OCI-LY7 (cell line): ENCODE measurements around the gene ANKRD37. TPM values are rescaled to one million over a fixed set of nuclear protein-coding genes. Genes with fewer than 3 reads are reported as not detected.

Source experiments
- BruUV-seq: library from RNA; stranded (reverse); fragments of 400-500 nt; replicated peaks from 2 replicates; lab custom pipeline; 2021; lab: Mats Ljungman, UMichigan
- CTCF ChIA-PET: fragments of 300-600 bp; sonication (Branson Sonifier 250); formaldehyde crosslinking; loops from one replicate; lab custom pipeline; 2022; ENCODE audit warnings: antibody characterized with exemption; ENCODE audit not compliant: unreplicated experiment; lab: Charles Lee
- POLR2A ChIA-PET: fragments of 300-600 bp; sonication (Branson Sonifier 250); formaldehyde crosslinking; loops from one replicate; lab custom pipeline; 2022; ENCODE audit warnings: antibody characterized with exemption; lab: Charles Lee
- DNase-seq: peaks from one replicate; pipeline ENCODE4 v3.0.0-alpha.2; 2015; ENCODE audit warnings: low spot score
- H2AFZ ChIP-seq: fragments of 200-600 bp; sonication (generic), shearing (Covaris generic); 2 replicates; pipeline ENCODE4 v1.6.1; 2014; ENCODE audit warnings: mild to moderate bottlenecking, antibody characterized with exemption, low read length, moderate library complexity
- H3K27ac ChIP-seq: fragments of 200-600 bp; sonication (generic); 2 replicates; pipeline ENCODE4 v1.5.1; 2014; ENCODE audit warnings: mixed run types, low read depth, mild to moderate bottlenecking, moderate library complexity, low read length, inconsistent platforms; ENCODE audit not compliant: poor library complexity, severe bottlenecking
- H3K36me3 ChIP-seq: fragments of 200-600 bp; sonication (generic); 2 replicates; pipeline ENCODE4 v1.6.1; 2014; ENCODE audit warnings: mild to moderate bottlenecking, antibody characterized with exemption, low read length, moderate library complexity, mixed read lengths; ENCODE audit not compliant: insufficient read depth
- H3K4me1 ChIP-seq: fragments of 200-600 bp; sonication (generic); 2 replicates; pipeline ENCODE4 v1.5.1; 2014; ENCODE audit warnings: mild to moderate bottlenecking, low read length; ENCODE audit not compliant: insufficient read depth, poor library complexity, severe bottlenecking
- H3K4me2 ChIP-seq: fragments of 200-600 bp; sonication (generic); 2 replicates; pipeline ENCODE4 v1.6.1; 2014; ENCODE audit warnings: mild to moderate bottlenecking, low read length
- H3K4me3 ChIP-seq: fragments of 200-600 bp; sonication (generic); 2 replicates; pipeline ENCODE4 v1.5.1; 2014; ENCODE audit warnings: mild to moderate bottlenecking, low read depth, low read length; ENCODE audit not compliant: poor library complexity, severe bottlenecking
- H3K79me2 ChIP-seq: fragments of 200-600 bp; sonication (generic); 2 replicates; pipeline ENCODE4 v1.6.1; 2016; ENCODE audit warnings: low read depth, mild to moderate bottlenecking, low read length, moderate library complexity, mixed read lengths; ENCODE audit not compliant: insufficient read depth
- H3K9me2 ChIP-seq: fragments of 200-600 bp; sonication (generic); 2 replicates; pipeline ENCODE4 v1.6.1; 2016; ENCODE audit warnings: mild to moderate bottlenecking, low read length, mixed read lengths; ENCODE audit not compliant: insufficient read depth
- H3K9me3 ChIP-seq: fragments of 200-600 bp; sonication (generic); 2 replicates; pipeline ENCODE4 v1.6.1; 2014; ENCODE audit warnings: mild to moderate bottlenecking, mixed run types, low read length, mixed read lengths
- H4K20me1 ChIP-seq: fragments of 200-600 bp; sonication (generic); 2 replicates; pipeline ENCODE4 v1.6.1; 2014; ENCODE audit warnings: mild to moderate bottlenecking, antibody characterized with exemption, low read length, moderate library complexity, mixed read lengths; ENCODE audit not compliant: insufficient read depth
- EZH2phosphoT487 ChIP-seq: fragments of 200-600 bp; sonication (generic); IDR thresholded peaks from 2 replicates; pipeline ENCODE4 v1.6.1; 2018; ENCODE audit warnings: low read depth, borderline replicate concordance, mild to moderate bottlenecking, mixed run types, antibody characterized with exemption, low read length, moderate library complexity, mixed read lengths
- intact Hi-C: fragments of 100-400 bp; cut with micrococcal nuclease; formaldehyde crosslinking; loops from one replicate; pipeline ENCODE4 v1.10.0; 2022; ENCODE audit not compliant: unreplicated experiment
- small RNA-seq: library from RNA; depleted of rRNA; stranded (forward); fragments of <200 nt; gene quantifications from one replicate; pipeline ENCODE3, GENCODE V24; 2014
- total RNA-seq, 2 experiments: library from RNA; depleted of rRNA in 1 of 2; stranded (reverse); fragments of >200 nt in 1 of 2; shearing (Covaris generic) in 1 of 2; gene quantifications; 2 replicates each; pipeline ENCODE4 v1.2.3, GENCODE V29; 2014 to 2022
- TF ChIP-seq, protein P1 (sequence below): fragments of 200-600 bp; sonication (generic); conservative IDR thresholded peaks from 2 replicates; pipeline ENCODE4 v1.5.1; 2014; ENCODE audit warnings: mild to moderate bottlenecking, antibody characterized with exemption, low read length, moderate library complexity, mixed read lengths

The ANKRD37 gene
- total RNA-seq, 2 experiments from 2014 or later = 3.8 to 14.1 TPM

GRCh38 chr4:185441479-185441878 lies 44.8 kb downstream of the ANKRD37 start:
- H3K9me2 ChIP-seq = no peaks in the 10 kb centered on the region
- intact Hi-C loops = no loop called here
- no peaks in the 10 kb centered on the region for H4K20me1 ChIP-seq
- H3K79me2 ChIP-seq = no peaks in the 10 kb centered on the region
- H3K9me3 ChIP-seq = no peaks in the 10 kb centered on the region
- no peak overlapping the region for H3K27ac ChIP-seq
- ChIA-PET POLR2A (interaction anchor here (0.6 to 1.3 kb wide), 3 partner anchors 11 to 16 kb away, joined by 3 to 4 read pairs (median 3); no protein-coding TSS in a partner anchor), CTCF (no interaction called here)
- DNase-seq = no peak
- H3K4me2 ChIP-seq = no peak overlapping the region
- no peak overlapping the region for H3K4me3 ChIP-seq
- no peak overlapping the region for H2AFZ ChIP-seq
- no peaks in the 10 kb centered on the region for H3K36me3 ChIP-seq
- TF ChIP-seq, protein P1, sequence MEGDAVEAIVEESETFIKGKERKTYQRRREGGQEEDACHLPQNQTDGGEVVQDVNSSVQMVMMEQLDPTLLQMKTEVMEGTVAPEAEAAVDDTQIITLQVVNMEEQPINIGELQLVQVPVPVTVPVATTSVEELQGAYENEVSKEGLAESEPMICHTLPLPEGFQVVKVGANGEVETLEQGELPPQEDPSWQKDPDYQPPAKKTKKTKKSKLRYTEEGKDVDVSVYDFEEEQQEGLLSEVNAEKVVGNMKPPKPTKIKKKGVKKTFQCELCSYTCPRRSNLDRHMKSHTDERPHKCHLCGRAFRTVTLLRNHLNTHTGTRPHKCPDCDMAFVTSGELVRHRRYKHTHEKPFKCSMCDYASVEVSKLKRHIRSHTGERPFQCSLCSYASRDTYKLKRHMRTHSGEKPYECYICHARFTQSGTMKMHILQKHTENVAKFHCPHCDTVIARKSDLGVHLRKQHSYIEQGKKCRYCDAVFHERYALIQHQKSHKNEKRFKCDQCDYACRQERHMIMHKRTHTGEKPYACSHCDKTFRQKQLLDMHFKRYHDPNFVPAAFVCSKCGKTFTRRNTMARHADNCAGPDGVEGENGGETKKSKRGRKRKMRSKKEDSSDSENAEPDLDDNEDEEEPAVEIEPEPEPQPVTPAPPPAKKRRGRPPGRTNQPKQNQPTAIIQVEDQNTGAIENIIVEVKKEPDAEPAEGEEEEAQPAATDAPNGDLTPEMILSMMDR = no peak
- TF ChIP-seq EZH2phosphoT487 = no peak
- BruUV-seq = no TSS peak
- H3K4me1 ChIP-seq = no peaks in the 10 kb centered on the region

DNA sequence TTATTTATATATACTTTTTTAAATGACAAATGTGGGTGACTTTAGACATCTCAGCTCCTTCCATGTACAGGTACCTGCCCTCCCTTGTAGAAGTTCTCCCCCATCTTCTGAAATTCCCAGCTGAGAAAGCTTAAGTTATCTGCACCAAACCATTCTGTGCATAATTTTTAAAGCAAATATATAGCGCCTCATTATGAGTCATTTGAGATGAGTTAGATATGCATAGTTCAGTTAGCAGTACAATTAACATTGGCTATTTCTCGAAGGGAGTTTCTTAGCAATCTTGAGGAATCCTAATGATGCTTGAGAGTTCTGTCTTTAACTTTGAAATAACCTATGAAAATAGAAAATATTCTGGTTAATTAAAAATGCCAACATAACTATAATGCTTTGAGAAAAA lies 48.6 kb downstream of the ANKRD37 start:
- intact Hi-C loops = no loop called here
- Histone ChIP-seq H4K20me1 (no peaks in the 10 kb centered on the region), H3K36me3 (no peaks in the 10 kb centered on the region), H3K4me3 (no peak overlapping the region), H3K9me2 (no peaks in the 10 kb centered on the region), H3K9me3 (no peaks in the 10 kb centered on the region), H3K27ac (no peak overlapping the region), H3K4me2 (no peak overlapping the region), H3K4me1 (no peaks in the 10 kb centered on the region), H2AFZ (no peak overlapping the region), H3K79me2 (no peaks in the 10 kb centered on the region)
- DNase-seq = no peak
- BruUV-seq = no TSS peak
- TF ChIP-seq, protein P1 = no peak
- no peak for TF ChIP-seq EZH2phosphoT487
- CTCF ChIA-PET = no interaction called here
- POLR2A ChIA-PET = interaction anchor here (1.2 to 1.6 kb wide), 2 partner anchors 9 to 11 kb away, joined by 3 read pairs; no protein-coding TSS in a partner anchor

Small RNA genes lying within 50 kb of the gene (small RNA-seq; reads per million reads assigned to genes)
- not detected for gene RF00019

Other genes with a start within 250 kb of the ANKRD37 start
- 20.4 and 22.7 TPM in 2 replicates for gene CFAP97, start 192.8 kb upstream of the ANKRD37 start, total RNA-seq (2014; rRNA removed; shearing (Covaris generic))
- 54.0 and 57.3 TPM in 2 replicates for gene CFAP97, start 192.8 kb upstream of the ANKRD37 start, total RNA-seq (2022)
- gene SNX25, start 187.2 kb upstream of the ANKRD37 start, total RNA-seq (2014; rRNA removed; shearing (Covaris generic)) = 33.7 and 35.5 TPM in 2 replicates
- 49.4 and 55.6 TPM in 2 replicates for gene SNX25, start 187.2 kb upstream of the ANKRD37 start, total RNA-seq (2022)
- 0.60 and 1.1 TPM in 2 replicates for gene LRP2BP, start 917 bp upstream of the ANKRD37 start, total RNA-seq (2014; rRNA removed; shearing (Covaris generic))
- 1.0 and 1.4 TPM in 2 replicates for gene LRP2BP, start 917 bp upstream of the ANKRD37 start, total RNA-seq (2022)
- gene UFSP2, start 29.1 kb downstream of the ANKRD37 start, total RNA-seq (2014; rRNA removed; shearing (Covaris generic)) = 14.0 and 17.3 TPM in 2 replicates
- 30.9 and 37.6 TPM in 2 replicates for gene UFSP2, start 29.1 kb downstream of the ANKRD37 start, total RNA-seq (2022)
- gene CCDC110, start 74.9 kb downstream of the ANKRD37 start, total RNA-seq (2014; rRNA removed; shearing (Covaris generic)) = 1.2 and 1.7 TPM in 2 replicates
- gene CCDC110, start 74.9 kb downstream of the ANKRD37 start, total RNA-seq (2022) = 12.0 and 14.0 TPM in 2 replicates
- 0.03 TPM in 1 of 2 replicates, not detected in the other for gene PDLIM3, start 138.7 kb downstream of the ANKRD37 start, total RNA-seq (2014; rRNA removed; shearing (Covaris generic))
- not detected in 2 replicates for gene PDLIM3, start 138.7 kb downstream of the ANKRD37 start, total RNA-seq (2022)